Breast epithelium (tissue), 3 donors: ENCODE results near the gene CDH23.

Experiments
- CTCF ChIP-seq, 3 donors: fragments of 450-650 bp; IDR thresholded peaks; one replicate each; pipeline ENCODE4 v1.5.1; 2016 to 2017; ENCODE audit warnings: antibody characterized with exemption in 3 of 3, mild to moderate bottlenecking in 3 of 3, moderate library complexity in 3 of 3
- POLR2A ChIP-seq: fragments of 450-650 bp; IDR thresholded peaks from one replicate; pipeline ENCODE4 v1.6.1; 2016; ENCODE audit warnings: antibody characterized with exemption, mild to moderate bottlenecking, moderate library complexity

- TF ChIP-seq CTCF (IDR thresholded peaks at IDR 0.05) = no peak
- TF ChIP-seq POLR2A = no peak
Observed at GRCh38 chr10:71539442-71540118, 142.9 kb downstream of the CDH23 start.
